ENCODE data around the gene MIGA1. TPM values are rescaled to one million over a fixed set of nuclear protein-coding genes. Genes with fewer than 3 reads are reported as not detected.
"Not testable (repeated sequence)": the region's sequence is repeated elsewhere in the genome, so short reads cannot be mapped to it uniquely, and the experiment has no call there.

Gene MIGA1, protein sequence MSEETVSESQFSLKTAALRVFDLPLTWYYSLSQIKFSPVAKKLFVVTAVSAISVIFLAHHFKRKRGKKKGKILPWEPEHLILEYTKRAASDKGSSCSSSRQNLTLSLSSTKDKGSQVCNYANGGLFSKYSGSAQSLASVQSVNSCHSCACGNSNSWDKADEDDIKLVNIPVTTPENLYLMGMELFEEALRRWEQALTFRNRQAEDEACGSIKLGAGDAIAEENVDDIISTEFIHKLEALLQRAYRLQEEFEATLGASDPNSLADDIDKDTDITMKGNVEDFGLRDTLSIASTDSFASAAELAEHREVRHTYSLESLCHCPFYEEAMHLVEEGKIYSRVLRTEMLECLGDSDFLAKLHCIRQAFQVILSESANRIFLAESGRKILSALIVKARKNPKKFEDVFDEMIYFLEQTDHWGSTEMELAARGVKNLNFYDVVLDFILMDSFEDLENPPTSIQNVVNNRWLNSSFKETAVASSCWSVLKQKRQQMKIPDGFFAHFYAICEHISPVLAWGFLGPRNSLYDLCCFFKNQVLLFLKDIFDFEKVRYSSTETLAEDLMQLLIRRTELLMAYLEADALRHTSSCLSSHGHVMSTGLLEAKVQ
- 10 to 100 TPM in 1 of 2 experiments, 1 to 10 TPM in 1; 9.2 to 11.6 TPM for total RNA-seq

DNA sequence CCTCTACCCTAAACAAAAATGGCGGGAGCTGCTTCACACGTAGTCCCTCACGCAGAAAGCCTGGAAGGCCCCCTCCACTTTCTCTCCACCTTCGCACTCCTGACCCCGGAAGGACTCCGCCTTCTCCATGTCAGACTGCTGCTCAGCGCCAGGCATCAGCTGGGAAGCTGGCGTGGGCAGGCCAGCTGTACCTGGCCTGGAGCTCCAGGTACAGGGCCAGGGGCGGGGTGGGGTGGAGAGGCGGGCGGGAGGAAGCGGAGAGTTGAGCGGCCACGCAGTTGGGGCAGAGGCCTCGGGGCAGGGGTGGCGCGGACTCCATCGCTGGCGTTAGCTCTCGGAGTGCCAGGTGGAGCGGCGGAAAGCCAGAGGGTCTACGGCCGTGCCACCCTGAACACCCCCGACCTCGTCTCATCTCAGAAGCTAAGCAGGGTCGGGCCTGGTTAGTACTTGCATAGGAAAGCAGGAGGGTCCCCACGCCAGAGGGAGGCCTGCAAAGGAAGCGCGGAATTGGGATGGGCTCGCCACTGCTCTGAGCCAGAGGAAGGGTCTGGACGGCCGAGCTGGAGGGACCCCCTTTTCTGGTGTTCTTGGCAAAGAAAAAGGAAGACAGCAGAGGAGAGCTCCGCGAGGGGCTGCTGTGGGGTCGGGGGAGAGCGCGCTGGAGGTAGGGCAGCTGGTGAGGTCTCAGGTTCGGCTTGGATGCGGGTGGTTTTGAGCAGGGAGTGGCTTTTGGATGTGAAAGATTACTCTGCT is at the start of gene MIGA1:
TSS of gene MIGA1 (plus strand) at position 121 of the 753 bp plus-strand sequence. CDS start 3,604 bp downstream, outside the sequence.
- peak within 1 kb of the TSS; percentile 81 for H3K27ac Mint-ChIP-seq
- ATAC-seq = peak; percentile 96
- peaks cover 2% of the 10 kb centered on the region for H3K9me3 Mint-ChIP-seq (ENCODE audit: low read depth)
- no peaks in the 10 kb centered on the region for H3K27me3 Mint-ChIP-seq
- peaks cover 18% of the 10 kb centered on the region for H3K36me3 Mint-ChIP-seq
- peaks cover 33% of the 10 kb centered on the region for H3K4me1 Mint-ChIP-seq
- peak within 1 kb of the TSS; percentile 89 for H3K4me3 Mint-ChIP-seq
- CTCF ChIA-PET = interaction anchor here (0.7 to 0.8 kb wide), 4 partner anchors 20 to 540 kb away, joined by 3 read pairs; partner anchors contain the start of gene USP33
- DNase-seq = peak; percentile 91

DNA sequence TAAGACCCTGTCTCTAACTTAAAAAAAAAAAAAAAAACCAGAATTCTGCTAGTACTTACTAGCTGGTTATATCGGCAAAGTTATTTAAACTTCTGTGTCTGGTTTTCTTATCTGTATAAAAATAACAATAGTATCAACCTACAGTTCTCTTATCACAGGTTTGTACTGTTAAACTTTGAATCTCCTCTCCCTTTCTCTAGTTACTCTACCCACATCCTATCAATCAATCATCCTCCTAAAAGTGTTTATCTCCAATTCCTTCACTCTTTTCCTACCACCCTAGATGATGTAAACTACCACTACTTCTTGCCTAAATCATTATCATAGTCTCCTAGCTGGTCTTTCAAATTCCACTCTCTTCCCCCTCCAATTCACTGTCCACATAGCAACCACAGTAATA is 47.4 kb upstream of the MIGA1 start:
- no peak for ATAC-seq
- H3K4me3 Mint-ChIP-seq = no peak overlapping the region
- H3K4me1 Mint-ChIP-seq = peaks cover 2% of the 10 kb centered on the region
- H3K9me3 Mint-ChIP-seq (ENCODE audit: low read depth) = no peaks in the 10 kb centered on the region
- H3K27me3 Mint-ChIP-seq = no peaks in the 10 kb centered on the region
- H3K27ac Mint-ChIP-seq = no peak overlapping the region
- CTCF ChIA-PET = no interaction called here
- H3K36me3 Mint-ChIP-seq = peaks cover 32% of the 10 kb centered on the region
- no peak for DNase-seq

DNA sequence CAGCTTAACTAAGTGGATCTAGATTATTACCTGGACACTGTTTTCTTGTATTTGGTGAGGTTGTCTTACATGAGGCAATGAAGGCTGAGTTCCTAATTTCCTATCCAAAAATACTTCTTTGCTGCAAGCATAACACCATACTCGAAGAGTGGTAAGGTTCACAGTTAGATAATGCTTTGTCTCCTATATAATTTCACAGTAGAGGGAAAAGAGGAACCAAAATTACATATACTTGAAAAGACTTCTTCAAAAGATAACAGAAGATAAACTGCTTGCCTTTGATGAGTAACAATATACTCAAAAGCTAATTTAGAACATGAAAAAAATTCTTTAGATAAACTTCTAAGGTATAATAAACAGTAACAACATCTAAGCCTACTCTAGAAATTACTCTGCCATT is 40.2 kb upstream of the MIGA1 start:
- CTCF ChIA-PET = no interaction called here
- no peak for DNase-seq
- no peak overlapping the region for H3K27ac Mint-ChIP-seq
- peaks cover 20% of the 10 kb centered on the region for H3K36me3 Mint-ChIP-seq
- H3K27me3 Mint-ChIP-seq = no peaks in the 10 kb centered on the region
- no peak overlapping the region for H3K4me3 Mint-ChIP-seq
- H3K9me3 Mint-ChIP-seq (ENCODE audit: low read depth) = no peaks in the 10 kb centered on the region
- ATAC-seq = no peak
- H3K4me1 Mint-ChIP-seq = no peaks in the 10 kb centered on the region

DNA sequence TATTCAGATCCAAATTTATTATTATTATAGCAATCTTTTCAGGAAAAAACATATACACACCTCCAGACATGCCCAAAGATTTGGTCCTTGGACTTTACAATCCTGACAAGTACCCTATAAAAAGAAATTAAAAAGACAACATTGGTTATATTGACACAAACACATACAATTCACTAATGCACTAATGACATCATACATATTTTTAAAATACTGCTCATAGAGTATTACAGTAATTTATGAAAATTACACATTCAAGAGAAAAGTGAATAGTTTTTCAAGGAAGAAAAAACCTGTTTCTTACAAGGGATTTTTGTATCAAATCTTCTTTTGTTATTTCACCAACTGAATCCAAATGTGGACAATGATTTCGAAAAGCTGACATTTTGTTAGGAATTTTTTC is 38.1 kb upstream of the MIGA1 start:
- DNase-seq (no peak), ATAC-seq (no peak)
- CTCF ChIA-PET = no interaction called here
- H3K4me1 Mint-ChIP-seq = peaks cover 5% of the 10 kb centered on the region
- H3K4me3 Mint-ChIP-seq = no peak overlapping the region
- no peak overlapping the region for H3K27ac Mint-ChIP-seq
- H3K9me3 Mint-ChIP-seq (ENCODE audit: low read depth) = no peaks in the 10 kb centered on the region
- H3K27me3 Mint-ChIP-seq = no peaks in the 10 kb centered on the region
- H3K36me3 Mint-ChIP-seq = peaks cover 24% of the 10 kb centered on the region

DNA sequence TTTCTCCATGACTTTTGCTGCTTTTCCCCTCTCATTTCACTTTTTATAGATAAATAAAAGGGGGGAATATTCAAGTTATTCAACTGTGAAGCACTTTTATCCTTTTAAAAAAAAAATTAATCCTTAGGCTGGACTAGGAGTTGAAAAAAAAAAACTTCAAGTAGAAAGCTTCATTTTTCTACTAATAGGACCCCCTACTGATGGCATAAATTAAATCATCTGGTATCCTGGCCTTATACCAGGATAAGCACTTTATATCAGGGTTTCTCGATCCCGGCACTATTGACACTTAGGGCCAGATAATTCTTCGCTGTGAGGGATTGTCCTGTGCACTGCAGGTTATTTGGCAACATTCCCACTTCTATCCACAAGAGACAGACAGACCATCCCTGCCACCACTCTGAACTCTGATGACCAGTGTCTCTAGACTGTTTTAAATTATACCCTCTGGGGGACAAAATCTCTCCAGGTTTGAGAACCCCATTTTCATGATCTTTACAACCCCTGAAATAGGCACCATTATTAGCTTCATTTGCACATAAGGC is 37.4 kb upstream of the MIGA1 start:
- Mint-ChIP-seq H3K4me3 (no peak overlapping the region), H3K36me3 (peaks cover 25% of the 10 kb centered on the region), H3K4me1 (peaks cover 5% of the 10 kb centered on the region), H3K27ac (no peak overlapping the region), H3K27me3 (no peaks in the 10 kb centered on the region), H3K9me3 (ENCODE audit: low read depth) (no peaks in the 10 kb centered on the region)
- DNase-seq (no peak), ATAC-seq (no peak)
- CTCF ChIA-PET = no interaction called here

DNA sequence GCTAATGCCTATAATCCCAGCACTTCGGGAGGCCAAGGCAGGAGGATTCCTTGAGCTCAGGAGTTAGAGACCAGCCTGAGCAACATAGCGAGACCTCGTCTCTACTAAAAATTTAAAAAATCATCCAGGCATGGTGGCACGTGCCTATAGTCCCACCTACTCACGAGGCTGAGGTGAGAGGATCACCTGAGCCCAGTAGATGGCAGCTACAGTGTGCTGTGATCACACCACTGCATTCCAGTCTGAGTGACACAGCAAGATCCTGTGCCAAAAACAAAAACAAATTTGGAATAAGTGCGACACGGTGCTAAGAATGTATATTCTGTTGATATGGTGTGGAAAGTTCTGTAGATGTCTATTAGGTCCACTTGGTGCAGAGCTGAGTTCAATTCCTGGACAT is 34.9 kb upstream of the MIGA1 start:
- Mint-ChIP-seq H3K27ac (no peak overlapping the region), H3K9me3 (ENCODE audit: low read depth) (no peaks in the 10 kb centered on the region), H3K4me3 (no peak overlapping the region), H3K27me3 (no peaks in the 10 kb centered on the region), H3K4me1 (peaks cover 5% of the 10 kb centered on the region), H3K36me3 (peaks cover 17% of the 10 kb centered on the region)
- CTCF ChIA-PET = no interaction called here
- DNase-seq = no peak
- no peak for ATAC-seq

DNA sequence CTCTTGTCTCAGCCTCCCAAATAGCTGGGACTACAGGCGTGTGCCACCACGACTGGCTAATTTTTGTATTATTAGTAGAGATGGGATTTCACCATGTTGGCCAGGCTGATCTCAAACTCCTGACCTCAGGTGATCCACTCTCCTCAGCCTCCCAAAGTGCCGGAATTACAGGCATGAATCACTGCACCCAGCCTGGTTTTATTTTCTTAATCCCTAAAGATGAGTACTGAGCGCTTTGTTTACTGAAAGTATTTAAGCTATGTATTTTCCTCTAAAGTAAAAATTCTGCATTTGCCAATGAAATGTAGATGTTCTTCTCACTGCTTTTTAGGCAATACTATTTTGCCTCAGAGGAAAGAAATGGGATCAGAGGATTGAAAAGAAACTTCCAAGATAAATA is 30.0 kb upstream of the MIGA1 start:
- H3K9me3 Mint-ChIP-seq (ENCODE audit: low read depth); CTCF ChIA-PET; ATAC-seq; H3K27me3 Mint-ChIP-seq; DNase-seq; H3K27ac Mint-ChIP-seq; H3K4me3 Mint-ChIP-seq; H3K4me1 Mint-ChIP-seq: not testable (repeated sequence)
- H3K36me3 Mint-ChIP-seq = peaks cover 10% of the 10 kb centered on the region

DNA sequence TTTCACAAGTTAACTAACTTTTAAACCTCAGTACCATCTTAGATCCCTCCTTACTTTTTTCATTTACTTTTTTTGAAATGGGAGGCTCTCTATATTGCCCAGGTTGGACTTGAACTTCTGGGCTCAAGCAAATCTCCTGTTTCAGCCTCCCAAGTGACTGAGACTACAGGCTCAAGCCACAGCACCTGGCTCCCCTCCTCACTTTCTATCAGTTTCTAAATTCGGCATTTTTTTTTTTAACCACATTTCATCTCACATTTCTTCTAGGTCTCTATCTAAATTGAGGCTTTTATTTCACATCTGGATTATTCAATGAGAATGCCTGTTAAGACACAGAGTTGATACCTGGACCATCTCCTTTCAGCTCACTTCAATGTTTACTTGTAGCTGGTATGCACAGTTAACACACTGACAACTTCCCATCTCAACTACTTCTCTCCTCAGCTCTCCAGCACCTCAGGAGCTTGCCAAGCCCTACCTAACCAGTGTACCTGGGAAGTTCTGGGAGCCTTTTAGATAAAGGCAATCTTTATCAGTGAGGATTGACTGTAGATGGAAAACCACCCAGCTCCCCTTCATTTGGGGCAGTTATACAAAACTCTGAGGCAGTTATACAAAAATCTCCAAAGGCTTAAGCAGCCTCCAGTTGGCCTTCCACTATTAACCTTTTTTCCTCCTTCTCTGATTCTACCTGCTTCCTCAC is 23.2 kb upstream of the MIGA1 start:
- DNase-seq (no peak), ATAC-seq (no peak)
- Mint-ChIP-seq H3K4me1 (peaks cover 30% of the 10 kb centered on the region), H3K27ac (no peak overlapping the region), H3K9me3 (ENCODE audit: low read depth) (no peaks in the 10 kb centered on the region), H3K36me3 (peaks cover 7% of the 10 kb centered on the region), H3K4me3 (no peak overlapping the region), H3K27me3 (no peaks in the 10 kb centered on the region)
- CTCF ChIA-PET = interaction anchor here (1.2 kb wide), 2 partner anchors 73 to 249 kb away, joined by 3 to 4 read pairs; partner anchors contain the start of genes DNAJB4 and ZZZ3

DNA sequence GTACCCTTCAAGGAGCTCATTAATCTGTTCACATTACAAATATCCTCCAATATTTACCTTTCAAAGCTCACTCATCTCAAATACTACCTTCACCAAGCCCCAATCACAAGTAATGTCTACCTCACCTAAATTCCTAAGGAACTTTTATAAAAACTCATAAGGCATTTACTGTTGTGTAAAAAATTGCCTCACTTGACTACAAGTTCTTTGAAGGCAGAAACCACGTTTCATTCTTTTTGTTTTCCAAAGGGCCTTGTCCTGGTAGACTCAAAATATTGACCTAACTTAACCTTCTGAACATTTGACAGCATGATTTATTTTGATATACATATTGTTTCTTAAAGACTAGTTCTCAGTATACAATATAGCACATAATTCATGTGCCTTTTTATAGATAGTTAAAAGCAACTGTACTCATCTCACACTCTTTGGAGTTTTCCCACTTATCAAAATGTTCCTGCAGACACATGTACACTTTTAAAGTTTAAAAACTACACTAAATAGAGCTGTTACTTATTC is 22.3 kb upstream of the MIGA1 start:
- H3K9me3 Mint-ChIP-seq (ENCODE audit: low read depth) = no peaks in the 10 kb centered on the region
- no peaks in the 10 kb centered on the region for H3K27me3 Mint-ChIP-seq
- CTCF ChIA-PET = interaction anchor here (1.2 kb wide), 2 partner anchors 74 to 248 kb away, joined by 3 to 4 read pairs; partner anchors contain the start of genes DNAJB4 and ZZZ3
- H3K36me3 Mint-ChIP-seq = peaks cover 7% of the 10 kb centered on the region
- H3K4me3 Mint-ChIP-seq = peak overlapping the region; percentile 90
- DNase-seq (no peak), ATAC-seq (no peak)
- H3K4me1 Mint-ChIP-seq = peaks cover 30% of the 10 kb centered on the region
- peak overlapping the region; percentile 23 for H3K27ac Mint-ChIP-seq

DNA sequence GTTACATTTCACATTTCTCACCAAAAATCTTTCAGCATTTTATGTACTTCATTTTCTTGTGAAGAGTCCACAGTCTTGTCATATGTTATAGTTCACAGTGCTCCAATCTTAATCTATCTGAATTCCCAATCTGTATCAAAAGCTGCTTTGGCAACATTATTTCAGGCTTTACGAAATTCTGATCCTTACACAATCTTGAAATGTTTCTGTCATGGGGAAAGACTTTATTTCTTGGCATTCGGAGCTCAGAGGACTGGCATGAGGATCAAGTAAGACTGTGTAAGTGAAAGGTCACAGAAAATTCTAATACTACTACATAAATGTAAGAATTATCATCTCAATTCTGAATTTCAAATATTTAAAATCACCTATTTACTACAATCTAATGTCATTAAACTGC is 21.8 kb upstream of the MIGA1 start:
- H3K4me1 Mint-ChIP-seq = peaks cover 30% of the 10 kb centered on the region
- peak overlapping the region; percentile 90 for H3K4me3 Mint-ChIP-seq

DNA sequence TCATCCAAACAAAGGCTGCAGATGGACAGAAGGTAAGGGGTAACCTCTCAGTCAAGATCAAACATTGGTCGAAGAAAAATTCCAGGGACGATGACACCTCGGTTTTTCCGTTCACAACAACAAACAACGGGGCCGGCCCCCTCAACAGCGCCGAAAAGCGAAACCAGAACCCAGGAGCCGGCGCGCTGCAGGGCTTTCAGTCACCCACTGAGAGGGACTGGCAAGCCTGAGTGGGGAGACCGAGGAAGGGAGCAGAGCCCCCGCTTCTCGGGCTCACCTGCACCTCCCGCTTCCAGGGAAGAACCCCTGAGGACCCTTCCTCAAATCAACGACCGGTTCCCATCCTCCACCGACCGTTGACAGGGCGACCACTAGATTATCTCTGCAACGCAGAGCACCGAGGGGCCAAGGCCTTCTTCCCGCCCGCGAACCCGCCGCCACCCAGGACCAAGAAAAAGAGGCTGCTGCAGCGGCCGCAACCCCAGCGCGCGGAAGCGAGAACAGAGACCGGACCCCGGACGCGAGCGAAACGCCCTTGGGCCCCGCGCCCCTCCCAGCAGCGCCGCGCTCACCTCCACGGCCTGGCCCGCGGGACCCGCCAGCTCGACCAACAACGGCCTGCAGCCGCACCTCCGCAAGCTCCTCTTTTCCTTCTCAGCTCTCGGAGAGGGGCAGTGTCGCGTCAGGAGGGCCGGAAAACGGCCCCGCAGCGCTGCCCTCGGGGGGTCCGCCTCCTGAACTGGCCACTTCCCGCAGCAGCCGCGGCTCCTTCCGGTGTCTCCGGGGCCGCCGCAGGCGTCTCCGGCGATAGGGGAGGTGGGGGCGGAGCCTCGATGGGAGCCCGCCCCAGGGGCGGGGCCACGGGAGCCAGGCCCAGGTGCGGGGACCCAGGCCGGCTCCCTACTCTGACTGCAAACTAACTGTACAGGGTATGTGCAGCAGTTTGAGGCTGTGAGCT is 20.1 kb upstream of the MIGA1 start, which contains the start of gene USP33:
TSS of gene USP33 (minus strand) at position 782 of the 958 bp plus-strand sequence. CDS start 18,155 bp downstream, outside the sequence.
- H3K36me3 Mint-ChIP-seq = peaks cover 7% of the 10 kb centered on the region
- peaks cover 30% of the 10 kb centered on the region for H3K4me1 Mint-ChIP-seq
- ATAC-seq = peak; percentile 93
- peak within 1 kb of the TSS; percentile 96 for H3K27ac Mint-ChIP-seq
- CTCF ChIA-PET = interaction anchor here (0.6 kb wide), 1 partner anchor 20 kb away, joined by 3 read pairs; the partner anchor contains the start of gene MIGA1
- H3K4me3 Mint-ChIP-seq = peak within 1 kb of the TSS; percentile 90
- no peaks in the 10 kb centered on the region for H3K9me3 Mint-ChIP-seq (ENCODE audit: low read depth)
- H3K27me3 Mint-ChIP-seq = no peaks in the 10 kb centered on the region
- peak; percentile 92 for DNase-seq

More for the DNA sequence above, 21.8 kb upstream of the MIGA1 start:
- CTCF ChIA-PET = interaction anchor here (1.2 kb wide), 1 partner anchor 75 kb away, joined by 4 read pairs; the partner anchor contains the start of gene ZZZ3
- Mint-ChIP-seq H3K36me3 (peaks cover 7% of the 10 kb centered on the region), H3K27ac (peak overlapping the region; percentile 23), H3K27me3 (no peaks in the 10 kb centered on the region), H3K9me3 (ENCODE audit: low read depth) (no peaks in the 10 kb centered on the region)
- no peak for ATAC-seq
- no peak for DNase-seq

Measured in activated CD8-positive, alpha-beta memory T cell treated with anti-CD3 and anti-CD28 coated beads, Interleukin-2, amount 10 ng/mL, durations not matched to agents 7 days and 5 days (primary cell).